OCI-LY3 (cell line): Measurements from ENCODE around the gene TAF10.

Source experiments
- CTCF ChIP-seq: fragments of 200-600, 300-600 bp; sonication (generic); IDR thresholded peaks from 2 replicates; pipeline ENCODE4 v1.5.1; 2014; ENCODE audit warnings: antibody characterized with exemption, low read length, low read depth
- EZH2phosphoT487 ChIP-seq: fragments of 200-600 bp; shearing (Covaris generic); IDR thresholded peaks from 2 replicates; pipeline ENCODE4 v1.6.1; 2018; ENCODE audit warnings: antibody characterized with exemption, mixed run types, low read depth

DNA sequence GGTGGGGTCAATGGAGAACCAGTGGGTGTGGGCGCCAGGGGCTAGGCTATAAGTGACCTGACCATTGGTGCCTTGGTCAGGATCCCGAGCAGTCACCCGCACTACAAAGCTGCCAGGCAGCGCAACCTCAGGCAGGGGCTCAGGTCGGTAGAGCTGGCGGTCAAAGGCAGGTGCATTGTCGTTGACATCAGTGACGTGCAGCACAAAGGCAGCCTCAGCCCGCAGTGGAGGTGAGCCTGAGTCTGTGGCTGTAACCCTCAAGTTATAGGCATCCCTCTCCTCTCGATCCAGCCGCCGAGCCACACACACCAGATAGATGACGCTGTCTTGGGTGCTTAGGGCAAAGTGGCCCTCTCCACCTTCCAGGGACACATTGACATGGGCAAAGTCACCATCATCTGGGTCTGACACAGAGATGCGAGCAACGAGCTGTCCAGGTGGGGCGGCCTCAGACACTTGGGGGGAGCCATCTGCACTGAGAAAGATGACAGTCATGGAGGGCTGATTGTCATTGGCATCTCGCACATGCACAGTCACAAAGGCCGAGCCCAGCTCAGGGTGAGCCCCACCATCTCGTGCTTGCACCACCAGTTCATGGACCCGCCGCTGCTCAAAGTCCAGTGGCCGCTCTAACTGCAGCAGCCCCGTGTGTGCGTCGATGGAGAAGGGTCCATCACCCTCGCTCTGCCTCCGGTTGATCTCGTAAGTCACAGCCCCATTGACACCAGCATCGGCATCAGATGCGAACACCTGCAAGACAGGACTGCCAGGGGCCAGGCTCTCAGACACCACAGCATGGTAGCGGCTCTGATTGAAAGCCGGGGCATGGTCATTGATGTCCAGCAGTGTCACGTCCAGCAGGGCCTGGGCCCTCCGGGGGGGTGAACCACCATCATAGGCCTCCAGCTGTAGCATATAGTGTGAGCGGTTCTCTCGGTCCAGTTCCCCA is 28.3 kb upstream of the TAF10 start:
- no peak for TF ChIP-seq CTCF
- TF ChIP-seq EZH2phosphoT487, result no peak
